K562 (cell line): ENCODE results near the gene METTL2B.
"Not testable (repeated sequence)": the region's sequence is repeated elsewhere in the genome, so short reads cannot be mapped to it uniquely, and the experiment has no call there.

Experiments used
- EZH2 ChIP-seq: IDR thresholded peaks from 2 replicates; pipeline ENCODE4 v1.6.1; 2012; ENCODE audit warnings: low read depth, mild to moderate bottlenecking, inconsistent platforms, low read length, borderline replicate concordance
- FOS ChIP-seq: IDR thresholded peaks from 3 replicates; pipeline ENCODE4 v1.6.1; 2011; ENCODE audit not compliant: insufficient read length; ENCODE audit errors: extremely low read depth
- RBM17 ChIP-seq: fragments of 200-400 bp; formaldehyde crosslinking; IDR thresholded peaks from 2 replicates; pipeline ENCODE4 v1.6.1; 2017; ENCODE audit warnings: low read depth, mild to moderate bottlenecking, low read length, borderline replicate concordance
- ZNF197 ChIP-seq: fragments of 200-800 bp; sonication (Bioruptor generic); IDR thresholded peaks from 2 replicates; pipeline ENCODE4 v1.6.1; 2016; ENCODE audit warnings: low read depth, missing genetic modification characterization, missing compliant biosample characterization
- ZNF263 ChIP-seq: sonication (generic); formaldehyde crosslinking; IDR thresholded peaks from 2 replicates; pipeline ENCODE4 v1.8.0; 2022; ENCODE audit warnings: mild to moderate bottlenecking, missing genetic modification reagents, borderline replicate concordance
- TF ChIP-seq, protein P1 (sequence below): sonication (generic); formaldehyde crosslinking; IDR thresholded peaks from 2 replicates; pipeline ENCODE4 v1.8.1; 2023; ENCODE audit warnings: missing genetic modification reagents, mild to moderate bottlenecking, borderline replicate concordance
- TF ChIP-seq, protein P2 (sequence below): sonication (generic); formaldehyde crosslinking; IDR thresholded peaks from 2 replicates; pipeline ENCODE4 v1.8.0; 2022; ENCODE audit warnings: missing genetic modification reagents, mild to moderate bottlenecking, borderline replicate concordance

DNA sequence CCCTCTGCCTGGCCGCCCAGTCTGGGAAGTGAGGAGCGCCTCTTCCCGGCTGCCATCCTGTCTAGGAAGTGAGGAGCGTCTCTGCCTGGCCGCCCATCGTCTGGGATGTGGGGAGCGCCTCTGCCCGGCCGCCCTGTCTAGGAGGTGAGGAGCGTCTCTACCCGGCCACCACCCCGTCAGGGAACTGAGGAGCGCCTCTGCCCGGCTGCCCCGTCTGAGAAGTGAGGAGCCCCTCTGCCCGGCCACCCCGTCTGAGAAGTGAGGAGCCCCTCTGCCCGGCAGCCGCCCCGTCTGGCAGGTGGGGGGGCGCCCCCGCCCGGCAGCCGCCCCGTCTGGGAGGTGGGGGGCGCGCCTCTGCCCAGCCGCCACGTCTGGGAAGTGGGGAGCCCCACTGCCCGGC, 13.2 kb upstream of the METTL2B start:
- not testable (repeated sequence) for TF ChIP-seq ZNF197 (CRISPR knock-in tag); RBM17; ZNF263 (CRISPR knock-in tag); FOS; EZH2
- TF ChIP-seq, protein P1, sequence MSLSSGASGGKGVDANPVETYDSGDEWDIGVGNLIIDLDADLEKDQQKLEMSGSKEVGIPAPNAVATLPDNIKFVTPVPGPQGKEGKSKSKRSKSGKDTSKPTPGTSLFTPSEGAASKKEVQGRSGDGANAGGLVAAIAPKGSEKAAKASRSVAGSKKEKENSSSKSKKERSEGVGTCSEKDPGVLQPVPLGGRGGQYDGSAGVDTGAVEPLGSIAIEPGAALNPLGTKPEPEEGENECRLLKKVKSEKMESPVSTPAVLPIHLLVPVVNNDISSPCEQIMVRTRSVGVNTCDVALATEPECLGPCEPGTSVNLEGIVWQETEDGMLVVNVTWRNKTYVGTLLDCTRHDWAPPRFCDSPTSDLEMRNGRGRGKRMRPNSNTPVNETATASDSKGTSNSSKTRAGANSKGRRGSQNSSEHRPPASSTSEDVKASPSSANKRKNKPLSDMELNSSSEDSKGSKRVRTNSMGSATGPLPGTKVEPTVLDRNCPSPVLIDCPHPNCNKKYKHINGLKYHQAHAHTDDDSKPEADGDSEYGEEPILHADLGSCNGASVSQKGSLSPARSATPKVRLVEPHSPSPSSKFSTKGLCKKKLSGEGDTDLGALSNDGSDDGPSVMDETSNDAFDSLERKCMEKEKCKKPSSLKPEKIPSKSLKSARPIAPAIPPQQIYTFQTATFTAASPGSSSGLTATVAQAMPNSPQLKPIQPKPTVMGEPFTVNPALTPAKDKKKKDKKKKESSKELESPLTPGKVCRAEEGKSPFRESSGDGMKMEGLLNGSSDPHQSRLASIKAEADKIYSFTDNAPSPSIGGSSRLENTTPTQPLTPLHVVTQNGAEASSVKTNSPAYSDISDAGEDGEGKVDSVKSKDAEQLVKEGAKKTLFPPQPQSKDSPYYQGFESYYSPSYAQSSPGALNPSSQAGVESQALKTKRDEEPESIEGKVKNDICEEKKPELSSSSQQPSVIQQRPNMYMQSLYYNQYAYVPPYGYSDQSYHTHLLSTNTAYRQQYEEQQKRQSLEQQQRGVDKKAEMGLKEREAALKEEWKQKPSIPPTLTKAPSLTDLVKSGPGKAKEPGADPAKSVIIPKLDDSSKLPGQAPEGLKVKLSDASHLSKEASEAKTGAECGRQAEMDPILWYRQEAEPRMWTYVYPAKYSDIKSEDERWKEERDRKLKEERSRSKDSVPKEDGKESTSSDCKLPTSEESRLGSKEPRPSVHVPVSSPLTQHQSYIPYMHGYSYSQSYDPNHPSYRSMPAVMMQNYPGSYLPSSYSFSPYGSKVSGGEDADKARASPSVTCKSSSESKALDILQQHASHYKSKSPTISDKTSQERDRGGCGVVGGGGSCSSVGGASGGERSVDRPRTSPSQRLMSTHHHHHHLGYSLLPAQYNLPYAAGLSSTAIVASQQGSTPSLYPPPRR (CRISPR knock-in tag): not testable (repeated sequence)
- TF ChIP-seq, protein P2, sequence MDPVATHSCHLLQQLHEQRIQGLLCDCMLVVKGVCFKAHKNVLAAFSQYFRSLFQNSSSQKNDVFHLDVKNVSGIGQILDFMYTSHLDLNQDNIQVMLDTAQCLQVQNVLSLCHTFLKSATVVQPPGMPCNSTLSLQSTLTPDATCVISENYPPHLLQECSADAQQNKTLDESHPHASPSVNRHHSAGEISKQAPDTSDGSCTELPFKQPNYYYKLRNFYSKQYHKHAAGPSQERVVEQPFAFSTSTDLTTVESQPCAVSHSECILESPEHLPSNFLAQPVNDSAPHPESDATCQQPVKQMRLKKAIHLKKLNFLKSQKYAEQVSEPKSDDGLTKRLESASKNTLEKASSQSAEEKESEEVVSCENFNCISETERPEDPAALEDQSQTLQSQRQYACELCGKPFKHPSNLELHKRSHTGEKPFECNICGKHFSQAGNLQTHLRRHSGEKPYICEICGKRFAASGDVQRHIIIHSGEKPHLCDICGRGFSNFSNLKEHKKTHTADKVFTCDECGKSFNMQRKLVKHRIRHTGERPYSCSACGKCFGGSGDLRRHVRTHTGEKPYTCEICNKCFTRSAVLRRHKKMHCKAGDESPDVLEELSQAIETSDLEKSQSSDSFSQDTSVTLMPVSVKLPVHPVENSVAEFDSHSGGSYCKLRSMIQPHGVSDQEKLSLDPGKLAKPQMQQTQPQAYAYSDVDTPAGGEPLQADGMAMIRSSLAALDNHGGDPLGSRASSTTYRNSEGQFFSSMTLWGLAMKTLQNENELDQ (CRISPR knock-in tag): not testable (repeated sequence)
